ENCODE results near the gene GTPBP2.
A peak's percentile ranks its signal among the peaks of the same experiment; 100 is the strongest.
"Not testable (repeated sequence)": the region's sequence is repeated elsewhere in the genome, so short reads cannot be mapped to it uniquely, and the experiment has no call there.

GTPBP2 gene

DNA sequence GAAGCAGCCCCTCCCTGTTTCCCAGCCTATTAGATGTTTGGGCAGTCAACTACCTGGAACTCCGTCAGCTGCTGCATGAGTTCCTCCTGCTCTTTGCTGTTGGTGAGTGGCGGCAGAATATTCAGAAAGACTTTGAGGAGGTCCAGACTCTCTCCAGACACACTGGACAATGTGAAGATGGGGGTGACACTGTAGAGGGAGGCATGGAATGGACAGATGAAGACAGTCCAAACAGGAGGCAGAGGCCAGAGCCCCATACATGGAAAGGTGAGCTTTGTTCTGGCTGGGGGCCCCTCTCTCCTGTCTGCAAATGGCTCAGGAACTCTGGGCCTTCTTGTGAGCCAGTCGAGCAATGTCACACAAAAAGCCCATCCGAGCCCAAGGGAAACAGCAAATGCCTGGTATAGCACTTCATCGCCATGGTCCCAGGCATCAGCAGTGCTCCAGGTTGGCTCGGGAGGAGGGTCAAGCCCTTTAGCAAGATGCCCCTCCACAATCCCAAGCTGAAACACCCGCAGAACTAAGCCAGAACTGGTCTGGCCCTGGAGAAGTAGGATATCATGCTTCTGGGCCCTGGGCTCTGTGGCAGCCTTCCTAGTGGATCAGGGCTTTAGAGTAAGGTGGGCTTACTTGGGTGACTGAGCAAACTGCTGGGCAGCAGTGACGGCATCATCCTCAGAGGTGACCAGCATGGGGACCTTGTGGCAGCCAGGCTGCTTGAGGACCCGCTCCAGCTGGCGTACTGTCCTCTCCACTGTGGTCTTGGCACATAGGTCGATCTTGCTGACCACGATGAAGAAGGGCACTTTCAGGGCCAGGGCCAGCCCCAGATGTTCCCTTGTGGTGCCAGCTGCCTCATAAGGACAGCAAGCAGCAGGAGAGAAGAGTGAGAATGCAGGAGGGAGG lies 4.9 kb downstream of the GTPBP2 start:
- DNase-seq, result no peak

DNA sequence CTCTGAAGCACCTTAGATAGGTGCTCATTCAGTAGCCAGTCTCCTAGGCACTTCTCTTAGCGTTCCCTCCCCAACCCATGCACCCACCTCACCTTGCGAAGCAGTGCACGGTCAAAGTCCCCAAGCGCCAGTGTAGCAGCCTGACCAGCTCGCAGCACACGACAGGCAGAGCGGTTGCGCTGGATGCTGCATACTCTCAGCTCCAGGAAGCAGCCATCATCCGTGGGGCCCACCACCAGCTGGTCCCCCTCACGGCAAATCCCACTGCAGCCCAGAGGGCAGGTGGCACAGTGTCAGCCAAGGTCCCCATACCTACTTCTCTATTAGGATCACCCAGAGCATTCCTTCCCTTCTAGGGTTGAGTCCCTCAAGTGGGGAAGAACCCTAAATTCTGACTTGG lies 6.5 kb downstream of the GTPBP2 start:
- DNase-seq, result no peak

DNA sequence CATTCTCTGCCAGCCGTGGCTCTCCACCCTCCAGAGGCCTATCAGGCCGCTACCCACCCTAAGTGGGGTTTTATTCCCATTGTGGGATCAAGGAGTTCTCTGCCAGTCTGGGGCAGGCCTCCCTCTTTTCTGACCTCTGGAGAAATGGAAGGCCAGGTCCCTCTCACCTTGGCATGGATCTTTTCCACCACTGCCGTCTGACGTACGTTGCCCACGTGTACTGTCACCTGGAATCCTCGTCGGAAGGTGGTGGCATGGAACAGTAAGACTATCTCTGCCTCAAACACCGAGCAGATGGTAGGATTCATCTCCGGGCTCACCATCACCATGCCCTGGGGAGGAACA lies 7.3 kb downstream of the GTPBP2 start:
- DNase-seq, result no peak

DNA sequence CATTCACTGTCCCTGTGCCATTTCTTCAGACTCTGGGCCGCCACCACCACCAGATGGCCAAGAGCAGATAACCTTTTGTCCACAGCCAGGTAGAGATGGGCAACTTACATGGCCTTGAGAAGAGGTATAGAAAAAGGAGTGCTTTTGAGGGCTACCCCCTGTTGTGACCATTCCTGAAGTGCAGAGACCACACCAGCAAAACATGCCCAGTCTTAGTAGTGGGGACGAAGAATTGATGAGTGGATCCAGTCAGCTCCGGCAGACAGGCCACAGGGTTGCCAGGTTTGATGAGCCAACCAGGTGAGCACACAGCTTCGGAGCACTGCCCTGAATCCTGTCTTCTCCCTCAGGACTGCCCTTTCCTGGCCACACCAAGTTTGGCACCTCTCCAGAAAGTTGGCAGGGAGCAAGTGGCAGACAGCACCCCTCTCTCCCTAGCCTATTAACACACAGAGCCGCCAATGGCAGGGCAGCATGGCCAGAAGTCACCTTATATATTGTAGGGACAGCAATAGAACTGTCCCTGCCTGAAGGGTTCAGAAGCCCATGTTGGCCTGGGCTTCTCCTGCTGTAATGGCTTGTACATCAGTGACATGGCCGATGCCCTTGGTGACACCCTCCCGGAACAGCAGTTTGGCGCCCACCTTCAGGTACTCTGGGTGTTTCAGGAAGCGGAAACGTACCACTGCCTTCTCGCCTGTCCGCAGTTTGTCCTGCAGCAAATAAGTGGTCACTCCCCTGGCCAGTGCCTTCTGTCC lies 7.8 kb downstream of the GTPBP2 start:
- no peak for DNase-seq

DNA sequence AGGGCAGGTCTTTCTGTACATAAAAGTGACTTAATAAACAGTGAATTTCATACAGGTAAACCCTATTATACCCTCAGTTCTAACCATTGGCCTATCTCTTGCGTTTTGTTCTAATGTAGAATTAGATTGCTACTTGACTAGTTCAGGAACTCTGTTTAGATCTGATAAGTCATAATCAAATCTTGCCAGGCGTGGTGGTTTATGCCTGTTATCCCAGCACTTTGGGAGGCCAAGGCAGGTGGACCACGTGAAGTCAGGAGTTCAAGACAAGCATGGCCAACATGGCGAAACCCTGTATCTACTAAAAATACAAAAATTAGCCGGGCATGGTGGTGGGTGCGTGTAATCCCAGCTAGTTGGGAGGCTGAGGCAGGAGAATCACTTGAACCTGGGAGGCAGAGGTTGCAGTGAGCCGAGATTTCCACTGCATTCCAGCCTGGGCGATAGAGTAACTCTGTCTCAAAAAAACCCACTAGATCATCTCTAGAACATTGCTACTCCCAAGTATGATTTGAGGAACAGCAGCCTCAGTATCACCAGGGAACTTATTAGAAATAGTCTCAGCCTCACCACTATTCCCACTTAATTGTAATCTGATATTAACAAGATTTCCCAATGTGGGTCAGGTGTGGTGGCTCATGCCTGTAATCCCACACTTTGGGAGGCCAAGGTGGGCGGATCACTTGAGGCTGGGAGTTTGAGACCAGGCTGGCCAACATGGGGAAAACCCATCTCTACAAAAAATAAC lies 12.2 kb downstream of the GTPBP2 start:
- no peak for DNase-seq

DNA sequence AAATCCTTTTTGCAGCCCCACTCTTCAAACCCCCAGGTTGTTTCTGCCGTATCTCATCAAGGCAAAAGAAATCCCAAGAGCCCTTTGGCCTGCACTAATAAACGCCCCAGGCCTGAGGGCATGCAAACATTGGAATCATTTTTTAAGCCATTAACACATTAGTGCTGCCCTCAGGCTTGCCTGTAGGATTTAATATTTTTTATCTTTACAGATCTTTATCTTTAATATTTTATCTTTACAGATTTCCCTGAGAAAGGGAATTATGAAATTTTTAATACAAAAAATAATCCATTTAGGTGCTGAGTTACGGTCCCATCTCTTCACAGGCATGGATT lies 14.7 kb downstream of the GTPBP2 start:
- no peak for DNase-seq

DNA sequence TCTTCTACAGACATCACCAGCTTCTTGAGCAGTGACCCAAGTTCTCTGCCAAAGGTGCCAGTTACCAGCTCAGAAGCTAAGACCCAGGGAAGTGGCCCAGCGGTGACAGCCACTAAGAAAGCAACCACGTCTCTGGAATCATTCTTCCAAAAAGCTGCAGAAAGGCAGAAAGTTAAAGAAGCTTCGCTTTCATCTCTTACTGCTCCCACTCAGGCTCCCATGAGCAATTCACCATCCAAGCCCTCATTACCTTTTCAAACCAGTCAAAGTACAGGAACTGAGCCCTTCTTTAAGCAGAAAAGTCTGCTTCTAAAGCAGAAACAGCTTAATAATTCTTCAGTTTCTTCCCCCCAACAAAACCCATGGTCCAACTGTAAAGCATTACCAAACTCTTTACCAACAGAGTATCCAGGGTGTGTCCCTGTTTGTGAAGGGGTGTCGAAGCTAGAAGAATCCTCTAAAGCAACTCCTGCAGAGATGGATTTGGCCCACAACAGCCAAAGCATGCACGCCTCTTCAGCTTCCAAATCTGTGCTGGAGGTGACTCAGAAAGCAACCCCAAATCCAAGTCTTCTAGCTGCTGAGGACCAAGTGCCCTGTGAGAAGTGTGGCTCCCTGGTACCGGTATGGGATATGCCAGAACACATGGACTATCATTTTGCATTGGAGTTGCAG lies 15.2 kb downstream of the GTPBP2 start:
- DNase-seq, result no peak

DNA sequence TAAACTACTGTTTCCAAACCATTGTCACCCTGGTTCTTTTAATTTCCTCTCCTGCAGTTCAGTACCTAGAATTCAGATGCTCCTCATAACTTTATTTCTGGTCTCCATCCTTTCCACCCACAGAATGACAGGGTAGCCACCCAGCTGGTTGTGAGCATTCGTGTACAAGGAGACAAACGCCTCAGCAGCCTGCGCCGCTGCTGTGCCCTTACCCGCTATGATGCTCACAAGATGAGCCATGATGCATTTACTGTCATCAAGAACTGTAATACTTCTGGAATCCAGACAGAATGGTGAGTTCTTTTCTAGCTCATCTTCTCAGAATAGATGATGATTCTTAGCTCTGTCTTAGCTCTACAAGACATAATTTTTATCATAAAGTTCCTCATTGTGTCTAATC lies 18.6 kb downstream of the GTPBP2 start:
- no peak for DNase-seq

DNA sequence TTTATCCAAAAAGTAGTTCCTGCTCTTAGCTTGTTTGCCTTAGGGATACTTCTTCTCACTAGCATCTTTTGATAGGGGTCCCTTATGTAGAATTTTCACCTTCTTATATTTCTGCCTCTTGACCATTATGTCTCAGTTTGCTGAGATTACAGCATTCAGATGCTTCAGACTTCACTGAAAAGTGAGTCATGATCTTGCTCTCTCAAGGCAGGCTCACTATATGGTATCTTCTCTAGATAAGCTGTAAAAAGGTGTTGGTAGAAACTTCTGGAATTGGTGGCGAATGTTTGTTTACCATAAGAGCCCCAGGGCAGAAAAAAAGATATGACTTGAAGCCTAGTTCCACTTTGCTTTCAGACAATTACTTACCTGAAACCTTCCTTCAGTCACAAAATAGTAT lies 19.7 kb downstream of the GTPBP2 start:
- no peak for DNase-seq

DNA sequence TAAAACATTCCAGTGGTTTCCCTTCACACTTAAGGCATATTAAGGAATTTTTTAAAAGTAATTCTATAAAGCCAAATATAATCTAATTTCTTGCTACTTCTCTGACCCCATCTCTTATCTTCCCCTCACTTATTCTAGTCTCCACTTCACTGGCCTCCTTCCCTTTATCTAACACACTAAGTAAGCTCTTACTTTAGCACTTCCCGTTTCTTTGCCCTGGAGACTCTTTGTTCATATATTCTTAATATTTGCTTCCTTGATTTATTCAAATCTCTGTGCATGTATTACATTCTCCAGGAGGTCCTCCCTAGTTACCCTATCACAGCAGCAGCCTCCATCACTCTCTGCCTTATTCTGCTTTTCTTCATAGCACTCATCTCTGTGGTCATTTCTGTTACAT lies 20.3 kb downstream of the GTPBP2 start:
- DNase-seq, result no peak

DNA sequence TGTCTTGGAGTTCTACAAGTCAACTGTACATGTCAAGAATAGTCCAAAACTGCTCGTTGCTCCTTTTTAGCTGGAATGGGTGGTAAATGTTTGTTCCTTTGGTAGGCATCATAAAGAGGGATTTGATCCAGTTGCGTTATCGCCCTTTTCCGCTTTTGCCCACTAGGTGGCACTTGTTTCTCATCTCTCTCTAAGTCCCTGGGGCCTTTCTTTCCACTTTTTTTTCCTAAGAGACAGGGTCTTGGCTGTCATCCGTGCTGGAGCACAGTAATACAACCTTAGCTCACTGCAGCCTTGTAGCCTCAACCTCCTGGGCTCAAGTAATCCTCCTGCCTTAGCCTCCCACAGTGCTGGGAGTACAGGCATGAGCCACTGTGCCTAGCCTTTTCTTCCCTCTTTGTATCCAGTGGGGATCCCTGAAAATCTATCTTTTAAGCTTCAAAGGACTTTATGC lies 20.7 kb downstream of the GTPBP2 start:
- peak; percentile 75 for DNase-seq

DNA sequence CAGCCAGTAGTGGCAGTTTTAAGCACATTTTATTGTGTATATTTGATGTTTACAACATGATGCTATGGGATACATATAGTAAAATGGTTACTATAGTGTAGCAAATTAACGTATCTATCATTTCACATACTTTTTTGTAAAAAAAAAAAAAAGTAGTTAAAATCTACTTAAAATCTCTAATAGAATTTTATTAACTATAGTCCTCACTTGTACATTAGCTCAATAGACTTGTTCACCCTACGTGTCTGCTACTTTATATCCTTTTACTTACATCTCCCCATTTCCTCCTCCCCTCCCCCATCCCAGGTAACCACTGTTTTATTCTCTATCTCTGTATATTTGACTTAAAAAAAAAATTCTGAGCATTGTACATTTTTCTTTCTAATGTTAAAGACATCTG lies 23.0 kb downstream of the GTPBP2 start:
- no peak for DNase-seq

DNA sequence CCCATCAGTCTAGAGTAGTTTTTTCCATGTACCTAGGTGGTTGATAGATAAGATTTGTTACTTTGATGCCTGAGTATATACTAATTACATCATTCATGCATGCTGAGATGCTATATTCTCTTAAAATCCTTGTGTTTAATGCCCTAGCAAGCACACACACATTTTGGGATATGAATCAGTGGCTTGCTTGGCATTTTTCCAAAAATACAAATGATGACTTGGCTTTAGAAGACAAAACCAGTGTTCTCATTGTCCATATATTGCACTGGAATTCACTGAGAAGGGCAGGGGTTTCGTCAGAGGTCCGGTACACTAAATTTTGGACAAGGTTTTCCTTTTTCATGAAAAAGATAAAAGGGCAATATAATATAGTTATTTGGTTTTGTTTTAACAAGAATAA lies 24.9 kb downstream of the GTPBP2 start:
- no peak for DNase-seq

DNA sequence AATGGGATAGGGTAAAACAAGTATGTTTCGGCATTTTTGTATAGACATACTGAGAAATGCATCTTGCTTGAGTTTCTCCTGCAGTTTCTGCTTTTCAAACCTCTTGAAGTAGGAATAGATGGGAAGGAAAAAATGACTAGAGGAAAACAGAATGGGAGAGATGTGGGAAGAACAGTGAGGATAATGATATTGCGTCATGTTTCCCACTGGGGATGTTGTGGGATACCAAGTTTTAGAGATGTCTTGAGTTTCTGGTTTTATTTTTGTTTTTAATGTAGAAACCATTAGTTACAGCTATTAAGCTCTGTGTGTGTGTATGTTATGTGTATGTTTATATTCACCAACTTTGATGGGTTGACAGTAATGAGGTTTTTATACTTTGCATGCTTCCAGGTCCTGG lies 28.5 kb downstream of the GTPBP2 start:
- no peak for DNase-seq

DNA sequence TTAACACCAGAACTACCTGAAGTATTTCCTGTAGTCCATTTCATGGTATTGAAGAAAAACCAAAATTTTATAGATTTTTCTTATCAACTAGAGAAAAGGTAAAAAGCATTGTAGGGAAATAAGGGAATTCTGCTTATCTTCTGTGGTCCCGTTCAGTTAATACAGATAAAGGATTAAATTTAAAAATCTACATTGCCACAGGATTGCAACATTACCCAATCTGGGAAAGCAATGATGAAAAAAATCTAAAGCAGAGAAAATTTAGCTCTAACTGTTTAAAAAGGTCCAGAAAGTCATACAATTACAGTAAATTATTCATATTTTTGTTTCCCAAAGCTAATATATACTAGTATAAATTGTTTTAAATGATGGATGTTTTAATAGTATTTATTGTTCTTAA lies 35.1 kb downstream of the GTPBP2 start:
- no peak for DNase-seq

DNA sequence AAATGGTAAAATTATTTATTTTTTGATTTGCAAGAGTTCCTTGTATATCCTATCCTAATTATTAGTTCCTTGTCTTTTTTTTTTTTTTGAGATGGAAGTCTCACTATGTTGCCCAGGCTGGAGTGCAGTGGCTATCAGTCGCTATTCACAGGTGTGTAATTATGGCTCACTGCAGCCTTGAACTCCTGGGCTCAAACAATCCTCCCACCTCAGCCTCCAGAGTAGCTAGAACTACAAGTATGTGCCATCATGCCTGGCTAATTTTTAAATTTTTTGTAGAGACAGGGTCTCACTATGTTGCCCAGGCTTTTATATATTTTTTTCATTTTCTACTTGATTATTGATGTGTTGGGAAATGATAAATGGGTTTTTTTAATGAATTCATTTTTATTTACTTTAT lies 39.5 kb downstream of the GTPBP2 start:
- not testable (repeated sequence) for DNase-seq

DNA sequence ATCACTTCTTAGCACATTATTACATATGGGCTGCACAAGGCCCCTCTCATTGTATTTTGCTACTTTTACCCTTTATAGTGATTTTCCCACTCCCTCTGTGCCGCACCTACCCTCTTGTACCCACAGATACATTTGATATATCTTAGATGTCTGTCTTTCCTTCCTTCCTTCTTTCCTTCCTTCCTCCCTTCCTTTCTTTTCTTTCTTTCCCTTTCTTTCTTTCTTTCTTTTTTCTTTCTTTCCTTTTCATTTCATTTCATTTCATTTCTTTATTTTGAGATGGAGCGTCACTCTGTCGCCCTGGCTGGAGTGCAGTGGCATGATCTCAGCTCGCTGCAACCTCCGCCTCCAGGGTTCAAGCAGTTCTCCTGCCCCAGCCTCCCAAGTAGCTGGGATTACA lies 40.9 kb downstream of the GTPBP2 start:
- DNase-seq, result no peak

DNA sequence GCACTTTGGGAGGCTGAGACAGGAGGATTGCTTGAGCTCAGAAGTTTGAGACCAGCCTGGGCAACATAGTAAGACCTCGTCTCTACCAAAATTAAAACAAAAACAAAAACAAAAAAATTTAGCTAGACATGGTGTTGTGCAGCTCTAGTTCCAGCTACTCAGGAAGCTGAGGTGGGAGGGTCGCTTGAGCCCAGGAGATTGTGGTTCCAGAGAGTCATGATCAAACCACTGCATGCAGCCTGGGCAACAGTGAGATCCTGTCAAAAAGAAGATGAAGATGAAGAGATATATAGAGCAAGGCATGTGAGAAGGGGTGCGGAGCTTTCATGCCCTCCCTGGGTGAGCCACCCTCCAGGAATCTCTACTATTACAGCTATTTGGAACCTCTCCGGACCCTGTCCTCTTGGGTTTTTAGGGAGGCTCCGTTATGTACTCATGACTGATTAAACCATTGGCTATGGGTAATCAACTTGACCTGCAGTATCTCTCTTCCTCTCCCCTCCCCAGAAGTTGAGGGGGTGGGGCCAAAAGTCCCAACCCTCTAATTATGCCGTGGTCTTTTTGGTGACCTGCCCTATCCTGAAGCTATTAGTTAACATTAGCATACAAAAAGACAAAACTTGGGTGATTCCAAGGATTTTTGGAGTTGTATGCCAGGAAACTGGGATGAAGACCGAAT lies 44.0 kb downstream of the GTPBP2 start:
- DNase-seq, result no peak

DNA sequence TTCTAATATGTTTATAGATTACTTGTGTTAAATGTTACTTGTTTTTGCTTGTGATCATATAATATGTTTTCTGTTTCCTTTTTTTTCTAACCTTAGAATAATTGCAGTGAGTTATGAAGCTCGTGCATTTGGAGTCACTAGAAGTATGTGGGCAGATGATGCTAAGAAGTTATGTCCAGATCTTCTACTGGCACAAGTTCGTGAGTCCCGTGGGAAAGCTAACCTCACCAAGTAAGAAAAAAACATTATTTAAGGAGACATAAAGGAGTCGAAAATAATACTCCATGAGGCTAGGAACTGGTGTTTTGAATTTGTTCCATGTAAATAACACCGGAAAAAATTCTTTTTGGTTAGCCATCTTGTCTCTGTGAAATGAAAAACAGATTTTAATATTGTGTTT lies 46.2 kb downstream of the GTPBP2 start:
- no peak for DNase-seq

DNA sequence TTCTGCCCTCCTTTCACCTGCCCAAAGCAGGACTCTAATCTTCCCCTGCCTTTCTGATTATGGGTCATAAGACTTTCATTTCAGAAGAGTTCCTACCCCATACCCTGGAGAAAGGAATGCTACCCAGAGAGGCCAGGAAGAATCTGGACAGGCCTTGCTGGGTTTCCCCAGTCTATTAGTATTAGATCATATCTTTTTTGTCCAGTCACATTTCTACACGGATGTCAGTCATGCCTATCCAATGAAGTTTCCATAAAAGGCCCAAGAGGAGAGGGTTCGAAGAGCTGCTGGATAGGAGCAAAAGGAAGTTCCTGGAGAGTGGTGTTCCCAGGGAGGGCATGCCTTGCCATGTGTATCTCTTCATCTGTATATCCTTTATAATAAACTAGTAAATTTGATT lies 49.9 kb downstream of the GTPBP2 start:
- DNase-seq, result no peak

DNA sequence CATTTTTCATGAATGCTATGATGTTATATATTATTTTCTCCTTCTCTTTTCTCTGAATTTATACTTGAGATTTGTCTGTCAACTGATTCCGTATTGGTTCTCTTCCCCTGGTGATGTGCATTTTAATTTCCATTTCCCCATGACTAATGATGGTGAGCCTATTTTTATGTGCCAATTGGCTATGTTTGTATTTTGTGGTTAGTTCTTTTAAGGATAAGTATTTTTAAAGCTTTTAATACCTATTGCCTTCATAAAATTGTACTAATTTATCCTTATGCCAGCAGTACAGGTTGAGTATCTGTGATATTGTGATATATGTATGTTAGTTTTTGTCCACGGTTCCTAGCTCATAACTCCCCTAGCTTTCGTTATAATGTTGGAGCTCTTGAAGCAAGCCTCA lies 50.3 kb downstream of the GTPBP2 start:
- no peak for DNase-seq

DNA sequence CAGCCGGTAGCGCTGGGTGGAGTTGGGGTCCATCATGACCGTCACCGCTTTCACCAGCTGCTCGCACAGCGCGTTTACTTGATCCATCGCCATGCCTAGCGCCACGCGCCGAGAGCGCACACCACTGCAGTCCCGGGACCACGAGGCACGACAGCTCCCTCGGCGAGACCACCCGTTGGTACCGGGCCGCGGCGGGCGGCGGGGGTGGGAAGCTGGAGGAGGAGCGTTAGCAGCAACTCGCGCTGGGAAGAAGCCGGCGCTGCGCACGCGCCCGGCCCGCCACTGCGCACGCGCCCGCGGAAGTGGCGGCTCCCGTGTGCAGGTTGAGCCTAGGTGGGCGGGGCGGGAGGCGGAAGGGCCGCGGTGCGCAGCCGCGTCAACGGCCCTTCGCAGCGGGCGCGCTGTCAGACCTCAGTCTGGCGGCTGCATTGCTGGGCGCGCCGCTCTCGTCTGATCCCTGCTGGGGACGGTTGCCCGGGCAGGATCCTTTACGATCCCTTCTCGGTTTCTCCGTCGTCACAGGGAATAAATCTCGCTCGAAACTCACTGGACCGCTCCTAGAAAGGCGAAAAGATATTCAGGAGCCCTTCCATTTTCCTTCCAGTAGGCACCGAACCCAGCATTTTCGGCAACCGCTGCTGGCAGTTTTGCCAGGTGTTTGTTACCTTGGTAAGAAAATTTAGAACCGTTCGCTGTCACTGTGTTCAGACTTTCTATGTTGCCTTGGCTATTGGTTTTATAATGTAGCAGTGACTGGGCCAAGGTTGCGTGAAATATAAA lies 53.1 kb downstream of the GTPBP2 start, which contains the start of the genes POLH and XPO5:
POLH (plus strand) TSS at position 414 of the 780 bp plus-strand sequence. CDS start 6,135 bp downstream, outside the sequence.
XPO5 (minus strand) TSS at position 267 of the 780 bp plus-strand sequence; CDS start at position 93, 174 bp downstream.
- DNase-seq, result peak; percentile 91

All from DMS79 treated with DMSO at 0.1 percent for 48 hours (cell line).